MM.1S (cell line): ENCODE measurements around the gene PCSK1.

Experiments used
- DNase-seq: peaks from one replicate; pipeline ENCODE4 v3.0.0-alpha.2; 2015
- H2AFZ ChIP-seq: fragments of 300-600 bp; sonication (generic); 2 replicates; pipeline ENCODE4 v1.6.0; 2016; ENCODE audit warnings: antibody characterized with exemption, low read length
- H3F3A ChIP-seq: fragments of 300-600 bp; sonication (generic); 2 replicates; pipeline ENCODE4 v1.6.1; 2016; ENCODE audit warnings: mild to moderate bottlenecking, antibody characterized with exemption, low read length, moderate library complexity, mixed read lengths; ENCODE audit not compliant: insufficient read depth
- H3K27ac ChIP-seq: fragments of 300-600 bp; sonication (generic); 2 replicates; pipeline ENCODE4 v1.5.1; 2016; ENCODE audit warnings: mild to moderate bottlenecking, low read length
- H3K27me3 ChIP-seq: fragments of 300-600 bp; sonication (generic); replicated peaks from 2 replicates; pipeline ENCODE4 v1.6.0; 2016; ENCODE audit warnings: low read length; ENCODE audit not compliant: insufficient read depth
- H3K36me3 ChIP-seq: fragments of 300-600 bp; sonication (generic); replicated peaks from 2 replicates; pipeline ENCODE4 v1.6.1; 2016; ENCODE audit warnings: mild to moderate bottlenecking, low read length, mixed read lengths; ENCODE audit not compliant: insufficient read depth
- H3K4me1 ChIP-seq: fragments of 300-600 bp; sonication (generic); 2 replicates; pipeline ENCODE4 v1.6.1; 2016; ENCODE audit warnings: low read length, mixed read lengths
- H3K4me2 ChIP-seq: fragments of 300-600 bp; sonication (generic); 2 replicates; pipeline ENCODE4 v1.6.0; 2016; ENCODE audit warnings: low read depth, low read length
- H3K4me3 ChIP-seq: fragments of 300-600 bp; sonication (generic); 2 replicates; pipeline ENCODE4 v1.5.1; 2016; ENCODE audit warnings: low read length, mixed read lengths
- H3K79me2 ChIP-seq: fragments of 300-600 bp; sonication (generic); 2 replicates; pipeline ENCODE4 v1.6.1; 2016; ENCODE audit warnings: mixed run types, low read length, mixed read lengths
- H3K9ac ChIP-seq: fragments of 300-600 bp; sonication (generic); 2 replicates; pipeline ENCODE4 v1.6.1; 2016; ENCODE audit warnings: low read length, mixed read lengths
- H3K9me2 ChIP-seq: fragments of 300-600 bp; sonication (generic); replicated peaks from 2 replicates; pipeline ENCODE4 v1.6.1; 2016; ENCODE audit warnings: mild to moderate bottlenecking, low read length, mixed read lengths; ENCODE audit not compliant: insufficient read depth
- H3K9me3 ChIP-seq: fragments of 300-600 bp; sonication (generic); replicated peaks from 2 replicates; pipeline ENCODE4 v1.6.1; 2016; ENCODE audit warnings: mild to moderate bottlenecking, low read length, mixed read lengths; ENCODE audit not compliant: insufficient read depth
- H4K20me1 ChIP-seq: fragments of 300-600 bp; sonication (generic); 2 replicates; pipeline ENCODE4 v1.6.1; 2016; ENCODE audit warnings: mild to moderate bottlenecking, low read length, moderate library complexity, mixed read lengths; ENCODE audit not compliant: insufficient read depth
- EZH2 ChIP-seq: fragments of 300-600 bp; sonication (generic); optimal IDR thresholded peaks from 2 replicates; pipeline ENCODE3; 2017; ENCODE audit warnings: low read depth, mild to moderate bottlenecking, antibody characterized with exemption, low read length, mixed read lengths
- EZH2phosphoT487 ChIP-seq: fragments of 300-600 bp; sonication (generic); IDR thresholded peaks from 2 replicates; pipeline ENCODE4 v1.6.1; 2018; ENCODE audit warnings: antibody characterized with exemption, low read length
- TF ChIP-seq, protein P1 (sequence below): fragments of 300-600 bp; sonication (generic); IDR thresholded peaks from 2 replicates; pipeline ENCODE4 v1.5.1; 2016; ENCODE audit warnings: antibody characterized with exemption, low read length, mixed read lengths

Gene PCSK1

DNA sequence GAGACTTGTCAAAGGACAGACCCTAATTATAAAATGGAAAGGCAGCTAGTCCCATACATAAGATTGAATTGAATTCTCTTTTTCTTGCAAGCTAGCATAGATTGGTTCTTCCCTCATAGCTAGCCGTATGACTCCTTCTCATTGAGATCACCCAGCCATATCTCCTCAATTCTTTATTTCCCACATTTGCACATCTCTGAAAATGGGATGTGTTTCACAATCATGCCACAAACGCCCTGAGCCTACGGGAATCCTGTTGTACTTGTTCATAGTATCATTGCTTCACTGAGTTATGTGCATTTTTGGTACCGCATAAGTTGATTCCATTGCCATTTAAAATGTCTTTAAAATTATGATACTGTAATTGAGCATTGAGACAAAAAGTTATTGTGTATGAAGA is 90.5 kb downstream of the PCSK1 start:
- H3K27ac ChIP-seq: no peak overlapping the region
- H3K4me2 ChIP-seq: no peak overlapping the region
- no peaks in the 10 kb centered on the region for H3K27me3 ChIP-seq
- no peaks in the 10 kb centered on the region for H3K79me2 ChIP-seq
- TF ChIP-seq EZH2 (no peak), EZH2phosphoT487 (no peak)
- TF ChIP-seq, protein P1, sequence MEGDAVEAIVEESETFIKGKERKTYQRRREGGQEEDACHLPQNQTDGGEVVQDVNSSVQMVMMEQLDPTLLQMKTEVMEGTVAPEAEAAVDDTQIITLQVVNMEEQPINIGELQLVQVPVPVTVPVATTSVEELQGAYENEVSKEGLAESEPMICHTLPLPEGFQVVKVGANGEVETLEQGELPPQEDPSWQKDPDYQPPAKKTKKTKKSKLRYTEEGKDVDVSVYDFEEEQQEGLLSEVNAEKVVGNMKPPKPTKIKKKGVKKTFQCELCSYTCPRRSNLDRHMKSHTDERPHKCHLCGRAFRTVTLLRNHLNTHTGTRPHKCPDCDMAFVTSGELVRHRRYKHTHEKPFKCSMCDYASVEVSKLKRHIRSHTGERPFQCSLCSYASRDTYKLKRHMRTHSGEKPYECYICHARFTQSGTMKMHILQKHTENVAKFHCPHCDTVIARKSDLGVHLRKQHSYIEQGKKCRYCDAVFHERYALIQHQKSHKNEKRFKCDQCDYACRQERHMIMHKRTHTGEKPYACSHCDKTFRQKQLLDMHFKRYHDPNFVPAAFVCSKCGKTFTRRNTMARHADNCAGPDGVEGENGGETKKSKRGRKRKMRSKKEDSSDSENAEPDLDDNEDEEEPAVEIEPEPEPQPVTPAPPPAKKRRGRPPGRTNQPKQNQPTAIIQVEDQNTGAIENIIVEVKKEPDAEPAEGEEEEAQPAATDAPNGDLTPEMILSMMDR: no peak
- H3K4me1 ChIP-seq: peaks cover 56% of the 10 kb centered on the region
- no peak overlapping the region for H2AFZ ChIP-seq
- no peaks in the 10 kb centered on the region for H3K9me2 ChIP-seq
- no peak overlapping the region for H3K4me3 ChIP-seq
- H3K9me3 ChIP-seq: no peaks in the 10 kb centered on the region
- H3K9ac ChIP-seq: no peak overlapping the region
- peaks cover 12% of the 10 kb centered on the region for H3F3A ChIP-seq
- H3K36me3 ChIP-seq: no peaks in the 10 kb centered on the region
- no peak for DNase-seq
- no peaks in the 10 kb centered on the region for H4K20me1 ChIP-seq
